ENCODE results near the gene ARID5B. TPM values are rescaled to one million over a fixed set of nuclear protein-coding genes. Genes with fewer than 3 reads are reported as not detected.

ARID5B gene
- total RNA-seq, 2 donors from 2014 or later: 74.4 to 113 TPM

- Mint-ChIP-seq H3K4me1 (ENCODE audit: low read depth) (peaks cover 89% of the 10 kb centered on the region), H3K27ac (peak overlapping the region; percentile 72), H3K4me3 (no peak overlapping the region)
Measured at GRCh38 chr10:61919646-61920215, 18.2 kb downstream of the ARID5B start.

GRCh38 chr10:61921143-61921542 lies 19.6 kb downstream of the ARID5B start:
- Mint-ChIP-seq H3K4me3 (no peak overlapping the region), H3K9me3 (peaks cover 0 to 4% of the 10 kb centered on the region in 2 donors), H3K27me3 (ENCODE audit: low read depth) (no peaks in the 10 kb centered on the region), H3K27ac (no peak overlapping the region), H3K36me3 (ENCODE audit: insufficient read depth in 2 of 2) (peaks cover 21 to 51% of the 10 kb centered on the region in 2 donors), H3K4me1 (ENCODE audit: low read depth) (peaks cover 78% of the 10 kb centered on the region)
- ATAC-seq (replicated peaks in 1 of 2): no peak
- DNase-seq: no peak

More at GRCh38 chr10:61919646-61920215, 18.2 kb downstream of the ARID5B start:
- H3K9me3 Mint-ChIP-seq: peaks cover 0 to 4% of the 10 kb centered on the region in 2 donors
- ATAC-seq (replicated peaks in 1 of 2): no peak
- no peak for DNase-seq
- H3K27me3 Mint-ChIP-seq (ENCODE audit: low read depth): no peaks in the 10 kb centered on the region
- peaks cover 25 to 51% of the 10 kb centered on the region in 2 donors for H3K36me3 Mint-ChIP-seq (ENCODE audit: insufficient read depth in 2 of 2)

- Mint-ChIP-seq H3K4me3 (no peak overlapping the region), H3K27ac (peak overlapping the region; percentile 27), H3K36me3 (ENCODE audit: insufficient read depth in 2 of 2) (peaks cover 18 to 40% of the 10 kb centered on the region in 2 donors), H3K4me1 (ENCODE audit: low read depth) (peaks cover 68% of the 10 kb centered on the region), H3K9me3 (no peaks in the 10 kb centered on the region), H3K27me3 (ENCODE audit: low read depth) (no peaks in the 10 kb centered on the region)
- DNase-seq (no peak), ATAC-seq (replicated peaks in 1 of 2) (no peak)
Measured at GRCh38 chr10:61923210-61923949, 21.9 kb downstream of the ARID5B start.

- peaks cover 62% of the 10 kb centered on the region for H3K4me1 Mint-ChIP-seq (ENCODE audit: low read depth)
- ATAC-seq (replicated peaks in 1 of 2): no peak
- no peak overlapping the region for H3K4me3 Mint-ChIP-seq
- H3K9me3 Mint-ChIP-seq: no peaks in the 10 kb centered on the region
- H3K36me3 Mint-ChIP-seq (ENCODE audit: insufficient read depth in 2 of 2): peaks cover 22 to 43% of the 10 kb centered on the region in 2 donors
- H3K27ac Mint-ChIP-seq: no peak overlapping the region
- no peaks in the 10 kb centered on the region for H3K27me3 Mint-ChIP-seq (ENCODE audit: low read depth)
- no peak for DNase-seq
Measured at GRCh38 chr10:61923950-61924274, 22.4 kb downstream of the ARID5B start.

GRCh38 chr10:61929555-61929954 lies 28.1 kb downstream of the ARID5B start:
- no peak for ATAC-seq (replicated peaks in 1 of 2)
- Mint-ChIP-seq H3K27me3 (ENCODE audit: low read depth) (no peaks in the 10 kb centered on the region), H3K36me3 (ENCODE audit: insufficient read depth in 2 of 2) (peaks cover 23 to 52% of the 10 kb centered on the region in 2 donors), H3K4me3 (no peak overlapping the region), H3K4me1 (ENCODE audit: low read depth) (peaks cover 54% of the 10 kb centered on the region), H3K9me3 (peaks cover 5 to 6% of the 10 kb centered on the region in 2 donors), H3K27ac (no peak overlapping the region)
- no peak for DNase-seq

GRCh38 chr10:61931620-61932332 lies 30.3 kb downstream of the ARID5B start:
- no peak for DNase-seq
- H3K27ac Mint-ChIP-seq: no peak overlapping the region
- no peak for ATAC-seq (replicated peaks in 1 of 2)
- peaks cover 5 to 6% of the 10 kb centered on the region in 2 donors for H3K9me3 Mint-ChIP-seq
- no peaks in the 10 kb centered on the region for H3K27me3 Mint-ChIP-seq (ENCODE audit: low read depth)
- peaks cover 74% of the 10 kb centered on the region for H3K4me1 Mint-ChIP-seq (ENCODE audit: low read depth)
- H3K36me3 Mint-ChIP-seq (ENCODE audit: insufficient read depth in 2 of 2): peaks cover 18 to 39% of the 10 kb centered on the region in 2 donors
- peak overlapping the region in 1 of 2 donors; percentile 9 for H3K4me3 Mint-ChIP-seq

GRCh38 chr10:61933859-61934555 lies 32.5 kb downstream of the ARID5B start:
- peaks cover 14 to 42% of the 10 kb centered on the region in 2 donors for H3K36me3 Mint-ChIP-seq (ENCODE audit: insufficient read depth in 2 of 2)
- ATAC-seq (replicated peaks in 1 of 2) (no peak), DNase-seq (no peak)
- H3K27me3 Mint-ChIP-seq (ENCODE audit: low read depth): no peaks in the 10 kb centered on the region
- peaks cover 89% of the 10 kb centered on the region for H3K4me1 Mint-ChIP-seq (ENCODE audit: low read depth)
- H3K4me3 Mint-ChIP-seq: peak overlapping the region; percentile 61 to 71
- H3K27ac Mint-ChIP-seq: peak overlapping the region; percentile 97
- peaks cover 5 to 6% of the 10 kb centered on the region in 2 donors for H3K9me3 Mint-ChIP-seq

GRCh38 chr10:61935077-61935476 lies 33.6 kb downstream of the ARID5B start:
- H3K36me3 Mint-ChIP-seq (ENCODE audit: insufficient read depth in 2 of 2): peaks cover 6 to 39% of the 10 kb centered on the region in 2 donors
- H3K27me3 Mint-ChIP-seq (ENCODE audit: low read depth): no peaks in the 10 kb centered on the region
- ATAC-seq (replicated peaks in 1 of 2) (no peak), DNase-seq (no peak)
- H3K4me3 Mint-ChIP-seq: no peak overlapping the region
- H3K27ac Mint-ChIP-seq: peak overlapping the region; percentile 68
- H3K9me3 Mint-ChIP-seq: peaks cover 3 to 6% of the 10 kb centered on the region in 2 donors
- peaks cover 90% of the 10 kb centered on the region for H3K4me1 Mint-ChIP-seq (ENCODE audit: low read depth)

GRCh38 chr10:61936770-61937169 lies 35.3 kb downstream of the ARID5B start:
- Mint-ChIP-seq H3K9me3 (peaks cover 0 to 5% of the 10 kb centered on the region in 2 donors), H3K27ac (peak overlapping the region; percentile 100), H3K4me3 (peak overlapping the region; percentile 67 to 84), H3K4me1 (ENCODE audit: low read depth) (peaks cover 100% of the 10 kb centered on the region), H3K36me3 (ENCODE audit: insufficient read depth in 2 of 2) (peaks cover 18 to 45% of the 10 kb centered on the region in 2 donors), H3K27me3 (ENCODE audit: low read depth) (no peaks in the 10 kb centered on the region)
- DNase-seq (no peak), ATAC-seq (replicated peaks in 1 of 2) (no peak)

GRCh38 chr10:61937631-61938351 lies 36.3 kb downstream of the ARID5B start:
- DNase-seq (peak; percentile 21 to 42), ATAC-seq (replicated peaks in 1 of 2) (peak; percentile 68 to 71)
- H3K9me3 Mint-ChIP-seq: peaks cover 0 to 5% of the 10 kb centered on the region in 2 donors
- H3K27me3 Mint-ChIP-seq (ENCODE audit: low read depth): no peaks in the 10 kb centered on the region
- peak overlapping the region; percentile 67 to 84 for H3K4me3 Mint-ChIP-seq
- H3K4me1 Mint-ChIP-seq (ENCODE audit: low read depth): peaks cover 100% of the 10 kb centered on the region
- peak overlapping the region; percentile 100 for H3K27ac Mint-ChIP-seq
- H3K36me3 Mint-ChIP-seq (ENCODE audit: insufficient read depth in 2 of 2): peaks cover 18 to 46% of the 10 kb centered on the region in 2 donors

GRCh38 chr10:61939902-61940301 lies 38.4 kb downstream of the ARID5B start:
- H3K4me3 Mint-ChIP-seq: peak overlapping the region; percentile 67 to 84
- H3K27me3 Mint-ChIP-seq (ENCODE audit: low read depth): no peaks in the 10 kb centered on the region
- DNase-seq (no peak), ATAC-seq (replicated peaks in 1 of 2) (no peak)
- H3K36me3 Mint-ChIP-seq (ENCODE audit: insufficient read depth in 2 of 2): peaks cover 19 to 46% of the 10 kb centered on the region in 2 donors
- peaks cover 100% of the 10 kb centered on the region for H3K4me1 Mint-ChIP-seq (ENCODE audit: low read depth)
- peaks cover 0 to 3% of the 10 kb centered on the region in 2 donors for H3K9me3 Mint-ChIP-seq
- peak overlapping the region; percentile 100 for H3K27ac Mint-ChIP-seq

- no peak for DNase-seq
- peaks cover 21 to 54% of the 10 kb centered on the region in 2 donors for H3K36me3 Mint-ChIP-seq (ENCODE audit: insufficient read depth in 2 of 2)
- H3K9me3 Mint-ChIP-seq: peaks cover 0 to 3% of the 10 kb centered on the region in 2 donors
- H3K4me1 Mint-ChIP-seq (ENCODE audit: low read depth): peaks cover 90% of the 10 kb centered on the region
- H3K4me3 Mint-ChIP-seq: peak overlapping the region; percentile 77 to 96
- no peak for ATAC-seq (replicated peaks in 1 of 2)
- H3K27ac Mint-ChIP-seq: peak overlapping the region; percentile 100
- no peaks in the 10 kb centered on the region for H3K27me3 Mint-ChIP-seq (ENCODE audit: low read depth)
Measured at GRCh38 chr10:61941202-61941681, 39.7 kb downstream of the ARID5B start.

Data from activated T-cell treated with anti-CD3 and anti-CD28 coated beads, Interleukin-2, amount 50 U/mL, for 72 hours (primary cell).